Endothelial cell of umbilical vein (primary cell): ENCODE data around the gene AHRR. TPM values are rescaled to one million over a fixed set of nuclear protein-coding genes. Genes with fewer than 3 reads are reported as not detected.

Source experiments
- BruUV-seq: library from RNA; stranded (reverse); fragments of 400-500 nt; replicated peaks from 2 replicates; lab custom pipeline; 2021; lab: Mats Ljungman, UMichigan
- CTCF ChIA-PET: fragments of 300-600, 350-600 bp; sonication (Branson Sonifier 250); formaldehyde crosslinking; loops from one replicate; lab custom pipeline; 2021; ENCODE audit warnings: antibody characterized with exemption, inconsistent platforms; lab: Charles Lee
- POLR2A ChIA-PET: fragments of 300-600, 350-600 bp; sonication (Branson Sonifier 250); formaldehyde crosslinking; loops from one replicate; lab custom pipeline; 2021; ENCODE audit warnings: antibody characterized with exemption, inconsistent platforms; lab: Charles Lee
- DNase-seq: peaks from one replicate; pipeline ENCODE4 v3.0.0-alpha.2; 2011; ENCODE audit warnings: low read depth, low spot score
- FAIRE-seq: peaks from 2 replicates; lab custom pipeline; 2011; peaks lifted over from hg19 to GRCh38; lab: Jason Lieb, UNC
- H2AFZ ChIP-seq: 2 replicates; pipeline ENCODE4 v1.6.0; 2012; ENCODE audit warnings: low read depth, low read length, control low read depth, inconsistent platforms
- H3K27ac ChIP-seq: 2 replicates; pipeline ENCODE4 v1.5.1; 2011; ENCODE audit warnings: low read depth, mild to moderate bottlenecking, control low read depth, low read length, moderate library complexity; ENCODE audit not compliant: insufficient read depth
- H3K27me3 ChIP-seq, 2 experiments: 2 replicates each; pipeline versions ENCODE4 v1.6.0 to v1.6.1; 2011; ENCODE audit warnings: low read length in 2 of 2, mixed read lengths in 1 of 2; ENCODE audit not compliant: control insufficient read depth in 2 of 2, insufficient read depth in 2 of 2
- H3K36me3 ChIP-seq, 2 experiments: 2 replicates in 1 of 2; 3 replicates in 1 of 2; pipeline ENCODE4 v1.5.1; 2011; ENCODE audit warnings: low read length in 2 of 2, mild to moderate bottlenecking in 1 of 2, moderate library complexity in 1 of 2; ENCODE audit not compliant: control insufficient read depth in 2 of 2, insufficient read depth in 2 of 2; ENCODE audit errors: extremely low read depth in 1 of 2
- H3K4me1 ChIP-seq: 3 replicates; pipeline ENCODE4 v1.5.1; 2011; ENCODE audit warnings: mild to moderate bottlenecking, low read length; ENCODE audit not compliant: control insufficient read depth, insufficient read depth; ENCODE audit errors: extremely low read depth
- H3K4me2 ChIP-seq: 2 replicates; pipeline ENCODE4 v1.6.1; 2011; ENCODE audit warnings: low read length, control low read depth, mixed read lengths; ENCODE audit not compliant: insufficient read depth
- H3K4me3 ChIP-seq, 3 experiments: fragments of 200-600 bp in 1 of 3; sonication (generic), shearing (Covaris generic) in 1 of 3; replicated peaks in 1 of 3; 2 replicates each; pipeline ENCODE4 v1.5.1; 2011 to 2016; ENCODE audit warnings: control low read depth in 3 of 3, low read length in 3 of 3, mild to moderate bottlenecking in 2 of 3, inconsistent platforms in 1 of 3, low read depth in 1 of 3, moderate library complexity in 1 of 3; ENCODE audit not compliant: insufficient read depth in 1 of 3
- H3K79me2 ChIP-seq: 2 replicates; pipeline ENCODE4 v1.6.0; 2012; ENCODE audit warnings: low read length, inconsistent platforms; ENCODE audit not compliant: control insufficient read depth, insufficient read depth
- H3K9ac ChIP-seq: replicated peaks from 2 replicates; pipeline ENCODE3; 2011; ENCODE audit warnings: low read length, control low read depth; ENCODE audit not compliant: insufficient read depth; ENCODE audit errors: extremely low read depth
- H3K9me1 ChIP-seq: replicated peaks from 3 replicates; pipeline ENCODE4 v1.6.0; 2011; ENCODE audit warnings: mild to moderate bottlenecking, low read length; ENCODE audit not compliant: control insufficient read depth, insufficient read depth; ENCODE audit errors: extremely low read depth
- H3K9me3 ChIP-seq: replicated peaks from 2 replicates; pipeline ENCODE4 v1.5.1; 2012; ENCODE audit warnings: low read length, inconsistent platforms; ENCODE audit not compliant: control insufficient read depth, insufficient read depth
- H4K20me1 ChIP-seq: replicated peaks from 2 replicates; pipeline ENCODE3; 2011; ENCODE audit warnings: mild to moderate bottlenecking, low read length; ENCODE audit not compliant: control insufficient read depth, insufficient read depth; ENCODE audit errors: extremely low read depth
- CTCF ChIP-seq, 2 donors: IDR thresholded peaks; 1 replicate in 1 of 2; 2 replicates in 1 of 2; pipeline ENCODE4 v1.5.1; 2011; ENCODE audit warnings: low read length in 2 of 2, mild to moderate bottlenecking in 2 of 2, moderate library complexity in 2 of 2, control low read depth in 1 of 2, inconsistent platforms in 1 of 2, low read depth in 1 of 2; ENCODE audit not compliant: insufficient read depth in 1 of 2; ENCODE audit errors: extremely low read depth in 1 of 2
- EZH2 ChIP-seq: IDR thresholded peaks from 2 replicates; pipeline ENCODE4 v1.6.1; 2012; ENCODE audit warnings: borderline replicate concordance, low read depth, mild to moderate bottlenecking, moderate library complexity, low read length, inconsistent platforms; ENCODE audit not compliant: severe bottlenecking
- FOS ChIP-seq: IDR thresholded peaks from 2 replicates; pipeline ENCODE4 v1.6.1; 2011; ENCODE audit warnings: mild to moderate bottlenecking, low read length, moderate library complexity, borderline replicate concordance; ENCODE audit not compliant: insufficient read depth
- JUN ChIP-seq: IDR thresholded peaks from 2 replicates; pipeline ENCODE4 v1.6.1; 2011; ENCODE audit warnings: borderline replicate concordance, low read depth; ENCODE audit not compliant: insufficient read length, insufficient read depth
- MAX ChIP-seq: IDR thresholded peaks from 2 replicates; pipeline ENCODE4 v1.6.1; 2011; ENCODE audit not compliant: insufficient read depth, insufficient read length
- MYC ChIP-seq: IDR thresholded peaks from one replicate; pipeline ENCODE4 v1.6.1; 2011; ENCODE audit warnings: mild to moderate bottlenecking, low read depth, low read length
- POLR2A ChIP-seq: IDR thresholded peaks from 2 replicates; pipeline ENCODE4 v1.6.1; 2012; ENCODE audit warnings: low read depth, mild to moderate bottlenecking, control low read depth, low read length
- POLR2AphosphoS5 ChIP-seq: IDR thresholded peaks from 2 replicates; pipeline ENCODE4 v1.6.1; 2012; ENCODE audit warnings: low read depth, mild to moderate bottlenecking, control low read depth, low read length, moderate library complexity; ENCODE audit not compliant: insufficient read depth
- dilution Hi-C: fragments of 300-500 bp; cut with MboI; formaldehyde crosslinking; loops from one replicate; pipeline ENCODE4 v1.15.0; 2019; ENCODE audit warnings: low sequenced_read_pairs; ENCODE audit not compliant: extremely low pct_ligation_motif_present
- intact Hi-C: fragments of 100-400 bp; cut with micrococcal nuclease; formaldehyde crosslinking; loops from one replicate; pipeline ENCODE4 v1.10.0; 2022
- polyA plus RNA-seq, 4 experiments: library from polyadenylated mRNA; depleted of rRNA in 3 of 4; stranded (reverse) in 3 of 4; unstranded in 1 of 4; fragments of >200 nt; gene quantifications; 2 replicates each; pipeline versions ENCODE4 v1.2.1 to v1.2.3, GENCODE V29; 2011 to 2012; ENCODE audit warnings: missing spikeins in 1 of 4
- total RNA-seq: library from RNA; stranded (reverse); gene quantifications from 2 replicates; pipeline ENCODE4 v1.2.3, GENCODE V29; 2021

AHRR gene
- total and polyA plus RNA-seq, 2 donors (not counting 3 experiments of a cell fraction or from before 2014, with no cell fraction given), result 3.1 to 7.3 TPM

- Histone ChIP-seq H3K36me3 (peaks cover under 1 to 14% of the 10 kb centered on the region in 2 experiments), H4K20me1 (no peaks in the 10 kb centered on the region), H3K4me3 (no peak overlapping the region), H3K9me1 (no peaks in the 10 kb centered on the region), H3K9ac (no peak overlapping the region), H3K4me1 (peaks cover 6% of the 10 kb centered on the region), H2AFZ (no peak overlapping the region), H3K27me3 (no peaks in the 10 kb centered on the region), H3K4me2 (no peak overlapping the region), H3K27ac (no peak overlapping the region), H3K79me2 (peaks cover 4% of the 10 kb centered on the region), H3K9me3 (no peaks in the 10 kb centered on the region)
- POLR2A ChIA-PET, result no interaction called here
- dilution Hi-C loops, result no loop called here
- TF ChIP-seq CTCF (IDR thresholded peaks at IDR 0.05; ENCODE audit: extremely low read depth in 1 of 2, insufficient read depth in 1 of 2, low read depth in 1 of 2, low read length in 2 of 2), result no peak
- no peak for TF ChIP-seq POLR2AphosphoS5
- TF ChIP-seq MAX, result no peak
- TF ChIP-seq MYC, result no peak
- TF ChIP-seq FOS, result no peak
- TF ChIP-seq EZH2, result no peak
- no peak for TF ChIP-seq JUN
- no peak for TF ChIP-seq POLR2A
- CTCF ChIA-PET, result no interaction called here
- no TSS peak for BruUV-seq
- intact Hi-C loops, result no loop called here
- no peak for DNase-seq
- no peak for FAIRE-seq
Measured at GRCh38 chr5:468401-468800, 146.9 kb downstream of the AHRR start.
